PC-3 (cell line): ENCODE measurements around the gene DNM3. TPM values are rescaled to one million over a fixed set of nuclear protein-coding genes. Genes with fewer than 3 reads are reported as not detected.

ENCODE experiments used
- ATAC-seq: fragments of 200-7000 bp; cut with Tn5 transposase; 2 replicates; pipeline ENCODE4 v1.9.1; 2020; ENCODE audit warnings: mild to moderate bottlenecking, moderate library complexity
- BruUV-seq: library from RNA; stranded (reverse); fragments of 400-500 nt; replicated peaks from 2 replicates; lab custom pipeline; 2021; lab: Mats Ljungman, UMichigan
- CTCF ChIA-PET: fragments of 300-600 bp; sonication (Branson Sonifier 250); formaldehyde crosslinking; loops from one replicate; lab custom pipeline; 2022; ENCODE audit warnings: antibody characterized with exemption; lab: Charles Lee
- POLR2A ChIA-PET: fragments of 300-600 bp; sonication (Branson Sonifier 250); formaldehyde crosslinking; loops from one replicate; lab custom pipeline; 2022; ENCODE audit warnings: antibody characterized with exemption; ENCODE audit not compliant: unreplicated experiment; lab: Charles Lee
- DNase-seq: peaks from one replicate; pipeline ENCODE4 v3.0.0-alpha.2; 2015
- H2AFZ ChIP-seq: fragments of 300-600 bp; sonication (generic); 2 replicates; pipeline ENCODE4 v1.6.0; 2016; ENCODE audit warnings: antibody characterized with exemption, low read length
- H3F3A ChIP-seq: fragments of 300-600 bp; sonication (generic); one replicate; pipeline ENCODE4 v1.6.0; 2017; ENCODE audit warnings: antibody characterized with exemption, low read length, control low read depth, mild to moderate bottlenecking; ENCODE audit not compliant: unreplicated experiment
- H3K27ac ChIP-seq: fragments of 300-600 bp; sonication (generic); 2 replicates; pipeline ENCODE4 v1.5.1; 2016; ENCODE audit warnings: mild to moderate bottlenecking, low read length
- H3K27me3 ChIP-seq: fragments of 300-600 bp; sonication (generic); 2 replicates; pipeline ENCODE4 v1.6.1; 2016; ENCODE audit warnings: low read length, mixed read lengths
- H3K36me3 ChIP-seq: fragments of 300-600 bp; sonication (generic); 2 replicates; pipeline ENCODE4 v1.6.1; 2016; ENCODE audit warnings: low read depth, mixed run types, low read length, mixed read lengths
- H3K4me1 ChIP-seq: fragments of 300-600 bp; sonication (generic); 2 replicates; pipeline ENCODE4 v1.5.1; 2016; ENCODE audit warnings: low read length; ENCODE audit not compliant: insufficient read depth
- H3K4me2 ChIP-seq: fragments of 300-600 bp; sonication (generic); 2 replicates; pipeline ENCODE4 v1.6.0; 2016; ENCODE audit warnings: low read length
- H3K4me3 ChIP-seq: fragments of 300-600 bp; sonication (generic); 2 replicates; pipeline ENCODE4 v1.5.1; 2016; ENCODE audit warnings: mild to moderate bottlenecking, low read length, mixed read lengths
- H3K79me2 ChIP-seq: fragments of 300-600 bp; sonication (generic); 2 replicates; pipeline ENCODE4 v1.6.1; 2017; ENCODE audit warnings: low read length, mixed read lengths
- H3K9ac ChIP-seq: fragments of 300-600 bp; sonication (generic); 2 replicates; pipeline ENCODE4 v1.6.0; 2016; ENCODE audit warnings: mild to moderate bottlenecking, low read length
- H3K9me2 ChIP-seq: fragments of 300-600 bp; sonication (generic); replicated peaks from 2 replicates; pipeline ENCODE4 v1.6.1; 2016; ENCODE audit warnings: mixed run types, low read length, mixed read lengths
- H3K9me3 ChIP-seq: fragments of 300-600 bp; sonication (generic); 2 replicates; pipeline ENCODE4 v1.6.1; 2016; ENCODE audit warnings: low read length, mixed read lengths
- H4K20me1 ChIP-seq: fragments of 300-600 bp; sonication (generic); 2 replicates; pipeline ENCODE4 v1.6.1; 2016; ENCODE audit warnings: low read length, mixed read lengths
- EZH2 ChIP-seq: fragments of 300-600 bp; sonication (generic); IDR thresholded peaks from one replicate; pipeline ENCODE4 v1.6.1; 2017; ENCODE audit warnings: antibody characterized with exemption, mild to moderate bottlenecking, low read length; ENCODE audit not compliant: unreplicated experiment
- EZH2phosphoT487 ChIP-seq: fragments of 300-600 bp; sonication (generic); IDR thresholded peaks from 2 replicates; pipeline ENCODE4 v1.6.1; 2018; ENCODE audit warnings: mild to moderate bottlenecking, antibody characterized with exemption, low read length, borderline replicate concordance
- intact Hi-C: fragments of 100-400 bp; cut with micrococcal nuclease; formaldehyde crosslinking; loops from 2 replicates; pipeline ENCODE4 v1.9.0; 2023
- total RNA-seq: library from RNA; depleted of rRNA; stranded (reverse); fragments of >200 nt; gene quantifications from 2 replicates; pipeline ENCODE4 v1.2.3, GENCODE V29; 2014
- TF ChIP-seq, protein P1 (sequence below): fragments of 300-600 bp; sonication (generic); conservative IDR thresholded peaks from 2 replicates; pipeline ENCODE4 v1.5.1; 2017; ENCODE audit warnings: antibody characterized with exemption, low read depth, mild to moderate bottlenecking, low read length

Gene DNM3
- total RNA-seq, 1 experiment from 2014 or later: 0.98 TPM

DNA sequence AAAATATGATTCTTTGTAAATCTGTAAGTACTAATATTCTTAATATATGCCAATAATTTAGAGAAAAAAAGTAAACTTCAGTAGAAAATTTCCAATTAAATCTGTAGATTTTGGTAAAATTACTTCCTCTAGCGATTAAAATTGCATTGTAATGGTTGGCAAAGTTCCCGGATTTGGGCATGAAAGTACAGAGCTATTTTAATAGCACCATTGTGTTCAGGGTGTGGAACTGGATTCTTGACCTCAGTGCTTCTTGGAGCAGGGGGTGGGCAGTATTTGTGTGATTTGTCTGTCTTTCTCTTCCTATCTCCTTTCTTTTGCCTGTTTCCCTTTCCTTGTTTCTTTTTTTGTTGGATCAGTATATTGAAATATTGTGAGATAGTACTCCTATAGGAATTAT is 72.1 kb downstream of the DNM3 start:
- CTCF ChIA-PET: no interaction called here
- intact Hi-C loops: no loop called here
- H3K9ac ChIP-seq: no peak overlapping the region
- no TSS peak for BruUV-seq
- no peak overlapping the region for H3K4me2 ChIP-seq
- no peaks in the 10 kb centered on the region for H3F3A ChIP-seq
- H3K9me3 ChIP-seq: no peaks in the 10 kb centered on the region
- ATAC-seq: peak; percentile 46; the same call in 1 of the 2 replicates
- H3K36me3 ChIP-seq: no peaks in the 10 kb centered on the region
- DNase-seq: peak; percentile 68
- no peak for TF ChIP-seq EZH2
- TF ChIP-seq, protein P1, sequence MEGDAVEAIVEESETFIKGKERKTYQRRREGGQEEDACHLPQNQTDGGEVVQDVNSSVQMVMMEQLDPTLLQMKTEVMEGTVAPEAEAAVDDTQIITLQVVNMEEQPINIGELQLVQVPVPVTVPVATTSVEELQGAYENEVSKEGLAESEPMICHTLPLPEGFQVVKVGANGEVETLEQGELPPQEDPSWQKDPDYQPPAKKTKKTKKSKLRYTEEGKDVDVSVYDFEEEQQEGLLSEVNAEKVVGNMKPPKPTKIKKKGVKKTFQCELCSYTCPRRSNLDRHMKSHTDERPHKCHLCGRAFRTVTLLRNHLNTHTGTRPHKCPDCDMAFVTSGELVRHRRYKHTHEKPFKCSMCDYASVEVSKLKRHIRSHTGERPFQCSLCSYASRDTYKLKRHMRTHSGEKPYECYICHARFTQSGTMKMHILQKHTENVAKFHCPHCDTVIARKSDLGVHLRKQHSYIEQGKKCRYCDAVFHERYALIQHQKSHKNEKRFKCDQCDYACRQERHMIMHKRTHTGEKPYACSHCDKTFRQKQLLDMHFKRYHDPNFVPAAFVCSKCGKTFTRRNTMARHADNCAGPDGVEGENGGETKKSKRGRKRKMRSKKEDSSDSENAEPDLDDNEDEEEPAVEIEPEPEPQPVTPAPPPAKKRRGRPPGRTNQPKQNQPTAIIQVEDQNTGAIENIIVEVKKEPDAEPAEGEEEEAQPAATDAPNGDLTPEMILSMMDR: no peak
- no peak for TF ChIP-seq EZH2phosphoT487
- H3K27ac ChIP-seq: no peak overlapping the region
- peaks cover 50% of the 10 kb centered on the region for H3K27me3 ChIP-seq
- no peak overlapping the region for H2AFZ ChIP-seq
- no peaks in the 10 kb centered on the region for H4K20me1 ChIP-seq
- H3K9me2 ChIP-seq: no peaks in the 10 kb centered on the region
- H3K79me2 ChIP-seq: no peaks in the 10 kb centered on the region
- POLR2A ChIA-PET: no interaction called here
- H3K4me1 ChIP-seq: peaks cover 7% of the 10 kb centered on the region
- no peak overlapping the region for H3K4me3 ChIP-seq

DNA sequence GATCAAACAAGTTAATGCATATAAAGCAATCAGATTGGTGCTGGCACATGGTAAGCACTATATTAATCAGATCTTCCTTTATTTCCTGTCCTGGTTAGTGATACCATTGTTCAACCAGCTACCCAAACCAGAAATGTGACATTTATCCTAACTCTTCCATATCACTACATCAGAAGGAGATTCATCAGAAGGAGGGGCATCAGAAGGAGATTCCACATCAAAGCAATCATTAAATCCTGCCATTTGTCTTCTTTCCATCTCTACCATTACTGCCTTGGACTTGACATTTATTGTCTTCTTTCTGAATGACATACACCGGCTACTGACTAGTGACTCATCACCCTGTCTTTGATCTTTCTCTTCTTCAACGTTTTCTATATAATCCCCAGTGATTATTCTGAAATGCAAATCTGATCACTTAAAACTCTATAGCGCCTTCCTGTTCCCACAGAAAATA is 75.0 kb downstream of the DNM3 start:
- no peak overlapping the region for H3K4me3 ChIP-seq
- no peak overlapping the region for H3K27ac ChIP-seq
- H3F3A ChIP-seq: no peaks in the 10 kb centered on the region
- no peak for TF ChIP-seq EZH2phosphoT487
- no peak for TF ChIP-seq EZH2
- TF ChIP-seq, protein P1: no peak
- no peak overlapping the region for H3K4me2 ChIP-seq
- ChIA-PET CTCF (interaction anchor here (0.8 kb wide), 1 partner anchor 116 kb away, joined by 3 read pairs; no protein-coding TSS in a partner anchor), POLR2A (no interaction called here)
- DNase-seq: no peak
- no peak; the same call in 1 of the 2 replicates for ATAC-seq
- H3K9ac ChIP-seq: no peak overlapping the region
- no peaks in the 10 kb centered on the region for H3K9me2 ChIP-seq
- no peaks in the 10 kb centered on the region for H3K79me2 ChIP-seq
- H2AFZ ChIP-seq: no peak overlapping the region
- intact Hi-C loops: no loop called here
- H3K36me3 ChIP-seq: no peaks in the 10 kb centered on the region
- peaks cover 56% of the 10 kb centered on the region for H3K27me3 ChIP-seq
- H4K20me1 ChIP-seq: no peaks in the 10 kb centered on the region
- H3K4me1 ChIP-seq: peaks cover 7% of the 10 kb centered on the region
- no peaks in the 10 kb centered on the region for H3K9me3 ChIP-seq
- no TSS peak for BruUV-seq

DNA sequence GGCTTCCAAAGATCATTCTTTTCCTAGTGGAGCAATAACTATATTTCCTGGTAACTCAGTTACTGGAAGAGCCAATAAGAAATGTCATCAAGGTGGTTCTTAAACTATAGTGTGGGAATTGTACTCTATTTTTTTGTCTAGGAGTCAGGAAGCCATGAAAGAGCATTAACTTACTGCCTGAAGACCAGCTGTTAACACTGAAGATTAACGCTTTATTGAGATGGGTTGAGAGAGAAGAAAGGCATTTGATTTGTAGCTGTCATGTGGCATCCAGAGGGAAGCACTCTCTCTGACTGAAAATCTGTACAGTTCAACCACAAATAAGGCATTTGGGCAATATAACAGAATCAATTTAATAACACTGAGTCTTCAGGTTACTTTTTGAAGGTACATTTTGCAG is 76.0 kb downstream of the DNM3 start:
- Histone ChIP-seq H3K4me2 (no peak overlapping the region), H3K27me3 (peaks cover 66% of the 10 kb centered on the region), H3K4me1 (peaks cover 7% of the 10 kb centered on the region), H3K9ac (no peak overlapping the region), H3K9me2 (no peaks in the 10 kb centered on the region), H3K27ac (no peak overlapping the region), H3K9me3 (no peaks in the 10 kb centered on the region), H3K4me3 (no peak overlapping the region), H3K36me3 (no peaks in the 10 kb centered on the region), H2AFZ (no peak overlapping the region), H3F3A (no peaks in the 10 kb centered on the region), H3K79me2 (no peaks in the 10 kb centered on the region), H4K20me1 (no peaks in the 10 kb centered on the region)
- ATAC-seq (no peak), DNase-seq (no peak)
- ChIA-PET CTCF (interaction anchor here (0.8 kb wide), 1 partner anchor 117 kb away, joined by 3 read pairs; no protein-coding TSS in a partner anchor), POLR2A (no interaction called here)
- TF ChIP-seq, protein P1: no peak
- TF ChIP-seq EZH2 (no peak), EZH2phosphoT487 (no peak)
- no TSS peak for BruUV-seq
- intact Hi-C loops: no loop called here
